ENCODE data around the gene TMEM218.

TMEM218 gene

DNA sequence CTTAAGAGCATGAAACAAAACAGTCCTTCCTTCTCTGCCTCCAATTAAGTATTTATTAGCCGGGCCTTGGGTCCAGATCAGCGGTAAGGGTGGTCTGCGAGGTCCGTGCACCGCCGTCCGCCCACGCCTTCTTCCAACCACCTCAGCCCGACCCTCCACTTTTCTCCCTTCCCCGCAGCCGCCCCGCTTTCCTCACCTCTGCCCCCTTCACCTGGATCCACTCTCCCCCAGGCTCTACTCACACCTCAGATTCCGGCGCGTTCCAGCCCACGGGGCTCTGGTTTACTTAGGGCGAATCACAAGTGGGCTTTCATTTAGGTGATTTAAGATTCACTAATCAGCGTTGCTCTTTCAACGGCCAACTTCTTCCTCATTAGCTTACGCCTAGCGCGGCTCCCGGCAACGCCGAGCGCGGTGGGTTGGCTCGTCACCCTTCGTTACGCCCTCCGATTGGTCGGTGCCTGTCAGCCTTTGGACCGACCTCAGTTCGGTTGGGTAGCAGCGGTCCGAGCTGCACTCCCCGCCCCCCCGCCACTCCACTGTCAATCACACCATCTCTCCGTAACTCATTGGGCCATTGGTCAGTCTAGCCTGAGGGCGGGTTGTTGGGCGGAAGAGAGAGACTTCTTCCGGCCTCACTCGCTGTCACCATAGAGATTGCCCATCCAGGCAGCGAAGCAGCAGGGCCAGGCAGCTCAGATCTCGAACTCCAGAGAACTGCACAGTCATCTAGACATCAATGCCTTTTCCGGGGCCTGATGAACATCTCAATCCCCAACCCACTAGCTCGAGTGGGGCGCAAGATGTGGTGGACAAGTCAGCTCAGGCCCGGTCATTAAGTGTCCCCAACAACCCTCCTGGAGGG is at the start of gene TMEM218:
TSS of gene TMEM218 (minus strand) at position 284 of the 865 bp plus-strand sequence. CDS start 9,385 bp downstream, outside the sequence.
- Histone ChIP-seq H3K4me3 (ENCODE audit: low read length) (peak within 1 kb of the TSS; percentile 97), H3K27ac (ENCODE audit: low read depth, low read length) (peak within 1 kb of the TSS; percentile 72), H3K36me3 (ENCODE audit: control insufficient read depth, insufficient read depth, low read length) (no peaks in the 10 kb centered on the region), H3K4me1 (ENCODE audit: control insufficient read depth, insufficient read depth, low read length) (no peaks in the 10 kb centered on the region), H3K9ac (ENCODE audit: low read length) (peak within 1 kb of the TSS; percentile 90), H3K27me3 (ENCODE audit: control insufficient read depth, insufficient read depth, low read length) (no peaks in the 10 kb centered on the region)

DNA sequence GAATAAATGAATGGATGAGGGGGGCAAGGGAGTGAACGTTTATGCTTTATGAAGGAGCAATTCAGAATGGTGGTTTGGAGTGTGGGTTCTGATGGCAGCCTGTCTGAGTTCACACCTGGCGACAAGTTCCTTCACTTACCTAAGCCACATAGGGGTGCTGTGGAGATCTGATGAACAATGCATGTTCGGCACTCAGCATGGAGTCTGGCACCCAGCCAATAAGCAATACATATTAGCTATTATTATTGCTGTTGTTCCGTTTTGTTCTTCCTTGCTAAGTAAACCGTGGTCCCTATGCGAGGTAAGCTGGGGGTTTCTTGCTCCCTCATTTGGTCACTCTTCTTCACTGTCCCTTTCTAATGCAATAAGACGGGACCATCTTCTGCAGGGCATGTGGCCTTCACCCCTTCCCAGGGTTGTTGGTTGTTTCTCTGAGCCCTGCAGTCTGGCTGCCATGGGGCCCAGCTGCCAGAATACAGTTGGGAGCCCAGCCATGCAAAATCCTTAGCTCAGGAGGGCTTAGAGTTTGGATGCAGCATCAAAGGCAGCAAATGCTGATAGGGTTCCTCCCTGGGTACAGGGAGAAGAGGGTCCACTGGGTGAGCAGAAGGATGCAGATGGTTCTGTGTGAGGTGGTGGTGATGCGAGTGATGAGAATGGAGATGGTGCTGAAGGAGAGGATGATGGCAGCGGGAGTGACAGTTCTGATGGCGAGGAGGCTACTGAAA is 46.7 kb upstream of the TMEM218 start:
- no peak overlapping the region for H3K4me3 ChIP-seq (ENCODE audit: low read length)
- no peak overlapping the region for H3K9ac ChIP-seq (ENCODE audit: low read length)
- H3K27ac ChIP-seq (ENCODE audit: low read depth, low read length): no peak overlapping the region
- no peaks in the 10 kb centered on the region for H3K27me3 ChIP-seq (ENCODE audit: control insufficient read depth, insufficient read depth, low read length)
- no peaks in the 10 kb centered on the region for H3K36me3 ChIP-seq (ENCODE audit: control insufficient read depth, insufficient read depth, low read length)
- no peaks in the 10 kb centered on the region for H3K4me1 ChIP-seq (ENCODE audit: control insufficient read depth, insufficient read depth, low read length)

GRCh38 chr11:125157118-125157733 is 45.8 kb upstream of the TMEM218 start:
- Histone ChIP-seq H3K4me1 (ENCODE audit: control insufficient read depth, insufficient read depth, low read length) (no peaks in the 10 kb centered on the region), H3K27ac (ENCODE audit: low read depth, low read length) (no peak overlapping the region), H3K9ac (ENCODE audit: low read length) (no peak overlapping the region), H3K4me3 (ENCODE audit: low read length) (no peak overlapping the region), H3K36me3 (ENCODE audit: control insufficient read depth, insufficient read depth, low read length) (no peaks in the 10 kb centered on the region), H3K27me3 (ENCODE audit: control insufficient read depth, insufficient read depth, low read length) (no peaks in the 10 kb centered on the region)

GRCh38 chr11:125156346-125157117 is 45.1 kb upstream of the TMEM218 start:
- Histone ChIP-seq H3K36me3 (ENCODE audit: control insufficient read depth, insufficient read depth, low read length) (no peaks in the 10 kb centered on the region), H3K4me3 (ENCODE audit: low read length) (no peak overlapping the region), H3K9ac (ENCODE audit: low read length) (no peak overlapping the region), H3K27me3 (ENCODE audit: control insufficient read depth, insufficient read depth, low read length) (no peaks in the 10 kb centered on the region), H3K27ac (ENCODE audit: low read depth, low read length) (no peak overlapping the region), H3K4me1 (ENCODE audit: control insufficient read depth, insufficient read depth, low read length) (no peaks in the 10 kb centered on the region)

- H3K4me1 ChIP-seq (ENCODE audit: control insufficient read depth, insufficient read depth, low read length): no peaks in the 10 kb centered on the region
- no peaks in the 10 kb centered on the region for H3K27me3 ChIP-seq (ENCODE audit: control insufficient read depth, insufficient read depth, low read length)
- no peak overlapping the region for H3K27ac ChIP-seq (ENCODE audit: low read depth, low read length)
- H3K36me3 ChIP-seq (ENCODE audit: control insufficient read depth, insufficient read depth, low read length): no peaks in the 10 kb centered on the region
- no peak overlapping the region for H3K9ac ChIP-seq (ENCODE audit: low read length)
- H3K4me3 ChIP-seq (ENCODE audit: low read length): no peak overlapping the region
Observed at GRCh38 chr11:125155767-125156166, 44.3 kb upstream of the TMEM218 start.

DNA sequence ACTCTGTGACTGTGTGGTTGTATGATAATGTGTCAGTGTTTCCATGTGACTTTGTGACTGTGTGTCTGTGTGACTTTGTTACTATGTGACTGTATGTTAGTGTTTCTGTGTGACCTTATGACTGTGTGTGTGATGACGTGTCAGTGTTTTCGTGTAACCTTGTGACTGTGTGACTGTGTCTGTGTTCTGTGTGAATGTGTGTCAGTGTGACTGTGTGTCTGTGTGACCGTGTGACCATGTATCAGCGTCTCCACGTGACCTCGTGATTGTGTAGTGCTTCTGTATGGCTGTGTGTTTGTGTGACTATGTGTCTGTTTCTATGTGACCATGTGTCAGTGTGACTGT is 43.6 kb upstream of the TMEM218 start:
- no peaks in the 10 kb centered on the region for H3K27me3 ChIP-seq (ENCODE audit: control insufficient read depth, insufficient read depth, low read length)
- H3K4me3 ChIP-seq (ENCODE audit: low read length): no peak overlapping the region
- no peaks in the 10 kb centered on the region for H3K36me3 ChIP-seq (ENCODE audit: control insufficient read depth, insufficient read depth, low read length)
- H3K27ac ChIP-seq (ENCODE audit: low read depth, low read length): no peak overlapping the region
- no peak overlapping the region for H3K9ac ChIP-seq (ENCODE audit: low read length)
- no peaks in the 10 kb centered on the region for H3K4me1 ChIP-seq (ENCODE audit: control insufficient read depth, insufficient read depth, low read length)

GRCh38 chr11:125154378-125155099 is 43.1 kb upstream of the TMEM218 start:
- H3K36me3 ChIP-seq (ENCODE audit: control insufficient read depth, insufficient read depth, low read length): no peaks in the 10 kb centered on the region
- no peak overlapping the region for H3K27ac ChIP-seq (ENCODE audit: low read depth, low read length)
- no peaks in the 10 kb centered on the region for H3K27me3 ChIP-seq (ENCODE audit: control insufficient read depth, insufficient read depth, low read length)
- H3K4me3 ChIP-seq (ENCODE audit: low read length): no peak overlapping the region
- H3K9ac ChIP-seq (ENCODE audit: low read length): no peak overlapping the region
- no peaks in the 10 kb centered on the region for H3K4me1 ChIP-seq (ENCODE audit: control insufficient read depth, insufficient read depth, low read length)

GRCh38 chr11:125153837-125154236 is 42.4 kb upstream of the TMEM218 start:
- Histone ChIP-seq H3K9ac (ENCODE audit: low read length) (no peak overlapping the region), H3K36me3 (ENCODE audit: control insufficient read depth, insufficient read depth, low read length) (no peaks in the 10 kb centered on the region), H3K27me3 (ENCODE audit: control insufficient read depth, insufficient read depth, low read length) (no peaks in the 10 kb centered on the region), H3K4me1 (ENCODE audit: control insufficient read depth, insufficient read depth, low read length) (no peaks in the 10 kb centered on the region), H3K4me3 (ENCODE audit: low read length) (no peak overlapping the region), H3K27ac (ENCODE audit: low read depth, low read length) (no peak overlapping the region)

DNA sequence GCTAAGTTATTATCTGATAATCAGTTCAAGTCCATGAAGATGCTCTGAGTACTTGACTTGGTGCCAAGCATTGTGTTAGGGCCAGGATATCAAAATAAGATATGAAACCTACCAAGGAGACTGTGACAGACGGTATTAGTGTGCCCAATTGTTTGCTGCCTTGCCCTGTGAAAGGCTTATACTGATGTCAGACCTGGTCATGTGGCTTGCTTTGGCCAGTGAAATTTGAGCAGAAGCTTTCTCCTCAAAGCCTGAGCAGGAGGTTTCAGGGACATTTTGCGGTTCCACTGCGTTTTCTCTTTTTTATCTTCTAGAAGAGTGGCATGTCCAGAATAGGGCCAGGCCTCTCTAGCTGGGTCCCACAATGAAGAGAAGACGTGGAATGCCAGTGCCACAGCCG is 37.3 kb upstream of the TMEM218 start:
- Histone ChIP-seq H3K27ac (ENCODE audit: low read depth, low read length) (no peak overlapping the region), H3K4me3 (ENCODE audit: low read length) (no peak overlapping the region), H3K4me1 (ENCODE audit: control insufficient read depth, insufficient read depth, low read length) (no peaks in the 10 kb centered on the region), H3K9ac (ENCODE audit: low read length) (no peak overlapping the region), H3K27me3 (ENCODE audit: control insufficient read depth, insufficient read depth, low read length) (no peaks in the 10 kb centered on the region), H3K36me3 (ENCODE audit: control insufficient read depth, insufficient read depth, low read length) (no peaks in the 10 kb centered on the region)

GRCh38 chr11:125148011-125148410 is 36.6 kb upstream of the TMEM218 start:
- Histone ChIP-seq H3K36me3 (ENCODE audit: control insufficient read depth, insufficient read depth, low read length) (no peaks in the 10 kb centered on the region), H3K27ac (ENCODE audit: low read depth, low read length) (no peak overlapping the region), H3K9ac (ENCODE audit: low read length) (no peak overlapping the region), H3K27me3 (ENCODE audit: control insufficient read depth, insufficient read depth, low read length) (no peaks in the 10 kb centered on the region), H3K4me1 (ENCODE audit: control insufficient read depth, insufficient read depth, low read length) (no peaks in the 10 kb centered on the region), H3K4me3 (ENCODE audit: low read length) (no peak overlapping the region)

- no peak overlapping the region for H3K4me3 ChIP-seq (ENCODE audit: low read length)
Observed at GRCh38 chr11:125147280-125147679, 35.9 kb upstream of the TMEM218 start.

More at GRCh38 chr11:125147280-125147679, 35.9 kb upstream of the TMEM218 start:
- Histone ChIP-seq H3K27me3 (ENCODE audit: control insufficient read depth, insufficient read depth, low read length) (no peaks in the 10 kb centered on the region), H3K4me1 (ENCODE audit: control insufficient read depth, insufficient read depth, low read length) (no peaks in the 10 kb centered on the region), H3K27ac (ENCODE audit: low read depth, low read length) (no peak overlapping the region), H3K36me3 (ENCODE audit: control insufficient read depth, insufficient read depth, low read length) (no peaks in the 10 kb centered on the region), H3K9ac (ENCODE audit: low read length) (no peak overlapping the region)
